ENCODE data around the gene TRPM3.

TRPM3 gene

DNA sequence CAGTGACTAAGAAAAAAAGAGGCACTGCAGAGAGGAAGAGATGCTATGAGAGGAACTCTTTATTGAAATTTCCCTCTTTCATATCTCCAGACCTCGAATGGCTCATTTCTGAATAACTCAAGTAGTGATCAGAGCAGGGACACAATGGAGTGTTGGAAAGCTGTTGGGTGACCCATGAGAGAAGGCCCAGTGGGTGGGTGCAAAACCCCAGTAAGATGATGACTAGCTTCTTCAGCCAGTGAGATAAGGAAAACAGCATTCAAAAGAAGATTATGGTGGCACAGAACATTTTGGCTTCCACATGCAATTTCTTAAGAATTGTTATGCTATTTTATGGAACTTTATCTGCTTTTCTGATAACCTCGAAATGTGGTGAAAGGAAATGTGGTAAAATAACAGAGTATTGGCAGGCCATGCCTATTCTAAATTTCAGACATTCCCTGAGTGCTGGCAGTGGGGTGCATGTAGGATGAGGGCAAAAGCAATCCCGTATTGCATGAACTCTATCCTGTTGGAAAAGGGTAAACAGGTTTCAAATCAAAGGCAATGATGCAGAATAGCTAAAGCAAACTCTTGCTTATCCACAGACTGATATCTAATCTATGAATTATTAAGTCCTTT is 579.0 kb downstream of the TRPM3 start:
- Histone ChIP-seq H3K4me2 (ENCODE audit: low read length) (no peak overlapping the region), H3K79me2 (no peaks in the 10 kb centered on the region), H3K27me3 (ENCODE audit: control insufficient read depth, insufficient read depth, low read length) (no peaks in the 10 kb centered on the region)

DNA sequence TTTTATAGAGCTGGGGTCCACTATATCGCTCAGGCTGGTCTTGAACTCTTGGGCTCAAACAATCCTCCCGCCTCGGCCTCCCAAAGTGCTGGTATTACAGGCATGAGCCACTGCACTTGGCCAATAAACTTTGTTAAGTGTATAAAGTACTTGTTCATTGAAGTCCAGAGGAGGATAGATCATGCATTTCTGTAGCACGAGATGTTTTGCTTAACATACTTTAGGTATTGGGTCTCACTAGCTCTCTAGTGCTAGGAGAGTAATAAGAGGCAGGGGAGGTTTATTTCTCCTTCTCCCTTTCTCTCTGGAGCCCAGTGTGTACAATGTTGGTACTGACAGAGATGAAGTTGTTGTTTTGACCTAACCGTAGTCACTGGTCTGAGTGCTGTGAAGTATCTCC is 581.4 kb downstream of the TRPM3 start:
- no peak overlapping the region for H2AFZ ChIP-seq
- H3K9ac ChIP-seq = no peak overlapping the region
- no peaks in the 10 kb centered on the region for H3K4me1 ChIP-seq
- no peak overlapping the region for H3K27ac ChIP-seq
- H3K9me3 ChIP-seq (ENCODE audit: control insufficient read depth, low read length) = no peaks in the 10 kb centered on the region
- no peak overlapping the region for H3K4me3 ChIP-seq (ENCODE audit: low read depth, low read length)
- no peaks in the 10 kb centered on the region for H3K36me3 ChIP-seq (ENCODE audit: control insufficient read depth, insufficient read depth, low read length)
- no peak for TF ChIP-seq CTCF (IDR thresholded peaks at IDR 0.05)
- no peak overlapping the region for H3K4me2 ChIP-seq (ENCODE audit: low read length)
- no peaks in the 10 kb centered on the region for H3K27me3 ChIP-seq (ENCODE audit: control insufficient read depth, insufficient read depth, low read length)
- H3K79me2 ChIP-seq = no peaks in the 10 kb centered on the region

More for the DNA sequence above, 579.0 kb downstream of the TRPM3 start:
- no peaks in the 10 kb centered on the region for H3K9me3 ChIP-seq (ENCODE audit: control insufficient read depth, low read length)
- no peak overlapping the region for H3K27ac ChIP-seq
- no peak overlapping the region for H3K9ac ChIP-seq
- H3K4me3 ChIP-seq (ENCODE audit: low read depth, low read length) = no peak overlapping the region
- no peak for TF ChIP-seq CTCF (IDR thresholded peaks at IDR 0.05)
- H3K4me1 ChIP-seq = no peaks in the 10 kb centered on the region
- no peak overlapping the region for H2AFZ ChIP-seq
- H3K36me3 ChIP-seq (ENCODE audit: control insufficient read depth, insufficient read depth, low read length) = no peaks in the 10 kb centered on the region

DNA sequence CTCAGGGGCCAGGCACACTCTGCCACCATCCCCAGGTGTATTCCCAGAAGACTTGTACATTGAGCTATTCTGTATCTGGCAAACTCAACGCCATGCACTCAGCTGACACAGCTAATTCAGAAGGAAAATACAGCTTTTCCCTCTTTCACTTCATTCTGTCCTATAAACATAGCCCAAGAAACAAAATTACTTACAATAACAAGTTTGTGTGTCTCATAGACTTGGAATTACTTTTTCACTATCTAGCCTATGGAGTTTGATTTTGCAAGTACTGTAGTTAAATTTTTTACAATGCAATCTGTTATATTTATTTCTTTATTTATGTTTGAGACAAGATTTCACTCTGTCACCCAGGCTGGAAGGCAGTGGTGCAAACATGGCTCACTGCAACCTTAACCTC is 581.9 kb downstream of the TRPM3 start:
- H3K27me3 ChIP-seq (ENCODE audit: control insufficient read depth, insufficient read depth, low read length) = no peaks in the 10 kb centered on the region
- no peak overlapping the region for H3K9ac ChIP-seq
- no peak overlapping the region for H3K4me3 ChIP-seq (ENCODE audit: low read depth, low read length)
- H3K27ac ChIP-seq = no peak overlapping the region
- H3K4me2 ChIP-seq (ENCODE audit: low read length) = no peak overlapping the region
- TF ChIP-seq CTCF (IDR thresholded peaks at IDR 0.05) = no peak
- H3K79me2 ChIP-seq = no peaks in the 10 kb centered on the region
- no peak overlapping the region for H2AFZ ChIP-seq
- H3K36me3 ChIP-seq (ENCODE audit: control insufficient read depth, insufficient read depth, low read length) = no peaks in the 10 kb centered on the region
- H3K4me1 ChIP-seq = no peaks in the 10 kb centered on the region
- H3K9me3 ChIP-seq (ENCODE audit: control insufficient read depth, low read length) = no peaks in the 10 kb centered on the region

DNA sequence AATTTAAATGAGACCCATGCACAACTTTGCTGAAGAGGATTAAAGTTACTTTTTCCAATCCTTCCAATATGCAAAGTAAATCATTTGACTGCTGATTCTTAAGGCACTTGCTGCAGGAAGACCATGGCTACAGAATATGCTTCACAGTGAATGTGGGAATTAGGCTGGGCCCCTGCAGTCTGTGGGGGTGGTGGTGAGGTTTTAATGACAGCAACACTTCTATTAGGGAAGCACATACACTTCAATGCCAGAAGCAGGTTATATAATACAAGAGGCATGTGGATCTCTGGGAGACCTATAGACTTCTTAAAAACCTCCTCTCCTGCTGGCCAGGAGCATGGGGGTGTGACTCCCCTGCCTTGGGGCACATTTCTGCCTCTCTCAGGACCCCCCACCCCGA is 582.4 kb downstream of the TRPM3 start:
- Histone ChIP-seq H3K9ac (no peak overlapping the region), H3K4me1 (no peaks in the 10 kb centered on the region), H3K79me2 (no peaks in the 10 kb centered on the region), H3K9me3 (ENCODE audit: control insufficient read depth, low read length) (no peaks in the 10 kb centered on the region), H3K27ac (no peak overlapping the region), H3K4me2 (ENCODE audit: low read length) (no peak overlapping the region), H2AFZ (no peak overlapping the region), H3K4me3 (ENCODE audit: low read depth, low read length) (no peak overlapping the region), H3K36me3 (ENCODE audit: control insufficient read depth, insufficient read depth, low read length) (no peaks in the 10 kb centered on the region), H3K27me3 (ENCODE audit: control insufficient read depth, insufficient read depth, low read length) (no peaks in the 10 kb centered on the region)
- no peak for TF ChIP-seq CTCF (IDR thresholded peaks at IDR 0.05)

DNA sequence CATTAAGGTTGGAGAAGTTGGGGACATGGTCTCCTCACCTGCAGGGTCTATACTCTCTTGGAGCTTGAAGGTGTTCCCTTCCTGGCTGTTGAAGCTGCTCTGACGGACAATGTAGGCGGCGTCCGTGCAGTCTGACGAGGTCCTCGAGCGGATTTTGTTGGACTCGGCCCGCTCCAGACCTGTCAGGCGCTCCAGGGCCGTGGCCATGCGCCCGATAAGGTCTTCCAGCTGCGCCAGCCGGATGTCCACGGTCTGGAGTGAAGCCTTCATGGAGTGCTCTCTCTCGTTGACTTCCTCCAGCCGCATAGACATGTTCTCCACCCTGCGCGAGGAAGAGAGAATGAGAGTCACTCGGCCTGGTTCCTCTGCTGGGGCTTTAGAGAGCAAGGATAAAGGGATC is 584.3 kb downstream of the TRPM3 start:
- no peaks in the 10 kb centered on the region for H3K27me3 ChIP-seq (ENCODE audit: control insufficient read depth, insufficient read depth, low read length)
- H3K9ac ChIP-seq = no peak overlapping the region
- H2AFZ ChIP-seq = no peak overlapping the region
- no peaks in the 10 kb centered on the region for H3K36me3 ChIP-seq (ENCODE audit: control insufficient read depth, insufficient read depth, low read length)
- no peak for TF ChIP-seq CTCF (IDR thresholded peaks at IDR 0.05)
- no peaks in the 10 kb centered on the region for H3K4me1 ChIP-seq
- no peak overlapping the region for H3K4me2 ChIP-seq (ENCODE audit: low read length)
- no peaks in the 10 kb centered on the region for H3K9me3 ChIP-seq (ENCODE audit: control insufficient read depth, low read length)
- no peaks in the 10 kb centered on the region for H3K79me2 ChIP-seq
- no peak overlapping the region for H3K4me3 ChIP-seq (ENCODE audit: low read depth, low read length)
- H3K27ac ChIP-seq = no peak overlapping the region
